GM19455 (cell line): ENCODE data around the gene ARID3B.
"Not testable (repeated sequence)": the region's sequence is repeated elsewhere in the genome, so short reads cannot be mapped to it uniquely, and the experiment has no call there.

Experiments
- ATAC-seq: cut with Tn5 transposase; IDR thresholded peaks from one replicate; pipeline ENCODE4 v1.9.1; 2021; ENCODE audit not compliant: unreplicated experiment

ARID3B gene

GRCh38 chr15:74540761-74541493 lies at the start of gene ARID3B:
ARID3B (plus strand) TSS chr15:74541220; CDS start chr15:74543937, 2,717 bp downstream.
- peak; percentile 76 for ATAC-seq

- ATAC-seq: no peak
Observed at GRCh38 chr15:74496648-74497047, 44.4 kb upstream of the ARID3B start.

DNA sequence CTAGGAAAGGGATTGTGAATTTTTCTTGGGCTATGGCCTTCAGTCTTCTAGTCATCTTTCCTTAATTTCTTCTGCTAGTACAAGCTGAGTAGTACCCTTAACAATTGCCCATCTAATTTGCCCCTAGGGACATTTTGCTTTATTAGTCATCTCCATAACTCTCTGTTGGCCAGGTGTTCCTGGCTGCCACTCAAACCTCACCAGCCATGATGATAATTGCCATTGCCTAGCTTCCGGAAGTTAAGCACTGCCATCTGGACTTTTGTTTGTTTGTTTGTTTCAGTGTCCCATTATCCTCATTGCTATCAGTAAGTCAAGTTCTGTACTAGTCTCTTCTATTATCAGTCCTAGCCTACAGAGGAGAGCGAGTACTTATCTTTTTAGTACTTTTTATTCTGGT lies 43.4 kb upstream of the ARID3B start:
- ATAC-seq: no peak

- no peak for ATAC-seq
Observed at GRCh38 chr15:74499366-74499765, 41.7 kb upstream of the ARID3B start.

- no peak for ATAC-seq
Observed at GRCh38 chr15:74500401-74500800, 40.6 kb upstream of the ARID3B start.

- no peak for ATAC-seq
Observed at GRCh38 chr15:74502301-74502700, 38.7 kb upstream of the ARID3B start.

DNA sequence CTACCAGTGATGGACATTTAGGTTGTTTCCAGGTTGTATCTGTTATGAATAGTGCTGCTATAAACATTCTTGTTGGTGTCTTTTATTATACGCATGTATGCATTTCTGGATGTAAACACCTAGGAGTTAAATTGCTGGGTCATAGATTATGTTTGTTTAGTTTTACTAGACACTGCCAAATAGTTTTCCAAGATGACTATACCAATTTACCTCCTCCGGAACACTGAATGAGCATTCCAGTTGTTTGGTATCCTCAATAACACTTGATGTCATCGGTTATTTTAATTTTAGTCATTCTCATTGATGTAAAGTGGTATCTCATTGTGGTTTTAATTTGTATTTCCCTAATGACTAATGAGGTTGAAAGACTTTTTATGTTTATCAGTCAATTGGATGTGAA lies 36.6 kb upstream of the ARID3B start:
- ATAC-seq: no peak

- no peak for ATAC-seq
Observed at GRCh38 chr15:74504836-74505235, 36.2 kb upstream of the ARID3B start.

GRCh38 chr15:74505837-74506514 lies 35.0 kb upstream of the ARID3B start:
- no peak for ATAC-seq

GRCh38 chr15:74506515-74506840 lies 34.5 kb upstream of the ARID3B start:
- no peak for ATAC-seq

GRCh38 chr15:74511583-74511982 lies 29.4 kb upstream of the ARID3B start:
- no peak for ATAC-seq

DNA sequence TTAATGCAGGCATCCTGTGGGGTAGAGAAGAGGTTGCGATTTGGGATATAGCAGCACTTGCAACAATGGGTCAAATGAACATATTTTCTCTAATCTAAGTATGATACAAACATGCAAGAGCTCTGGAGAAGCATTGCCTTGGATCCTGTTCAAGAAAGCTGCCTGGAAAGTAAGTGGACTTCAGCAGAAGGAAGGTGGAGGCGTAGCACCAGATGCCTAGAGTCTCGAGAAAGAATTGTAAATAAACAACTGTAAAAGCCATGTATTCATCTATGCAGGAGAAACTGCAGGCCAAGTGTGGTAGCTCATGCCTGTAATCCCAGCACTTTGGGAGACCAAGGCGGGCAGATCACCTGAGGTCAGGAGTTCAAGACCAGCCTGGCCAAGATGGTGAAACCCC lies 27.0 kb upstream of the ARID3B start:
- not testable (repeated sequence) for ATAC-seq

- ATAC-seq: no peak
Observed at GRCh38 chr15:74517096-74517495, 23.9 kb upstream of the ARID3B start.

DNA sequence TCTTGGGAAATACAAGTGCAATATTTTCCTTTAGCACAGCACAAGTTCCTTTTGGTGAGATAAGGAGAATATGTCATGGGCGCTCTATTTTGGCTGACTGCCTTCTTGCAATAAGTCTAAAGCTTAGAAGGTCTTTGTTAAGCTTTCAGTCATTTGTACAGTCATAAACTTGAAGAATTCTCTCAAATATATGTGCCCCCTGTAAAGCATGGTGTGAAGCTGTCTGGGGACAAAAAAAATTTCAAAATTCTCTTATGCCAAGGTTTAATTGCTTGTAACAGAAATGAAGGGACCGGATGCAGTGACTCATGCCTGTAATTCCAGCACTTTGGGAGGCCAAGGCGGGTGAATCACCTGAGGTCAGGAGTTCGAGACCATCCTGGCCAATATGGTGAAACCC lies 21.7 kb upstream of the ARID3B start:
- no peak for ATAC-seq

GRCh38 chr15:74520407-74520806 lies 20.6 kb upstream of the ARID3B start:
- ATAC-seq: no peak

DNA sequence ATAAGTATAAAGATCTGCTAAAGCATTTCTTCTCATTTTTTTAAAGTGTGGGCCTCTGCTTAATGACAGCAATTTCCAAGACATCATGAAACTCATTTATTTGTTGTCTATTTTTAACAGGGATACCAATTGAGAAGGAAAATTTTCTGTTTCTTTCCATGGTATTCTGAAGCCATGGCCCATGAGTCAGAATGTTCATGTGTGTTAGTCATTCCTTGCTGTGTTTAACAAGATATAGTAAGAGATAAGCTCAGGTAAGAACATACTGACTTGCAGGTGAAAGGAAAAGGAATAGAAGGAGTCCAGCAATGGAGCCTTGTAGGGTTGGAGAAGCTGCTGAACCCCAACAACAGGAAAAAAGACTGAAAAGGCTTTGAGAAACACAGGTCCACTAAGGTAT lies 17.0 kb upstream of the ARID3B start:
- ATAC-seq: no peak

GRCh38 chr15:74525309-74525708 lies 15.7 kb upstream of the ARID3B start:
- no peak for ATAC-seq

DNA sequence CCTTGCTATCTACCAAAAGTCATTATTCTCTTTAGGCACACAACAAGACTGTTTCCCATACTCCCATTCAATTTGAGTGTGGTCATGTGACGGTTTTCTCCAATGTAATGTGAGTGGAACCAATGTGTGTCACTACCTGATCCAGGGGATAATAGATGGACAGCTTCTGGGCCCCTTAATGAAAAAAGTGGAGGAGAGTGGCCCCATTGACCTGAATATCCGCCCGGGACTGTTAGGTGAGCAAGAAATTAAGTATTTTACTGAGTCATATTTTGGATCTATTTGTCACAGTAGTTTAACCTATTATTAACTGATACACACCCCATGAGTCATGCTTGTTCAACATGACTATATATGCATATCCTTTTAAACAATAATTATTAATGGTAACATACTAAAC lies 15.1 kb upstream of the ARID3B start:
- no peak for ATAC-seq

- ATAC-seq: no peak
Observed at GRCh38 chr15:74528876-74529275, 12.1 kb upstream of the ARID3B start.

DNA sequence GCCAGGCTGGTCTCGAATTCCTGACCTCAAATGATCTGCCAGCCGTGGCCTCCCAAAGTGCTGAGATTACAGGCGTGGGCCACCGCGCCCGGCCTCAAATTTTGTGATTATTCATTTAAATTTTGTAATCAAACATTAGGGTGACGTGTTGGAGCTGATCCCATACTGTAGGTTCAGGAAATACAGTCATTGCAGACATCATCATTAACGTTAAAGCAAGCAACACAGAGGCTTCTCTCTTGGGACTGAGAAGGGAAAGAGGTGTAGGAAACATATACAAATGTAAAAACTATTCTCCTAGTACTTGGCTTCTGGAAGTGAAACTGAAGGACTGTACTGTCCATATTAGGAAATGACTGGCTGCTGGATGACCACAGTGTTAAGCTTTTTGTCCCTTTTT lies 11.1 kb upstream of the ARID3B start:
- no peak for ATAC-seq

DNA sequence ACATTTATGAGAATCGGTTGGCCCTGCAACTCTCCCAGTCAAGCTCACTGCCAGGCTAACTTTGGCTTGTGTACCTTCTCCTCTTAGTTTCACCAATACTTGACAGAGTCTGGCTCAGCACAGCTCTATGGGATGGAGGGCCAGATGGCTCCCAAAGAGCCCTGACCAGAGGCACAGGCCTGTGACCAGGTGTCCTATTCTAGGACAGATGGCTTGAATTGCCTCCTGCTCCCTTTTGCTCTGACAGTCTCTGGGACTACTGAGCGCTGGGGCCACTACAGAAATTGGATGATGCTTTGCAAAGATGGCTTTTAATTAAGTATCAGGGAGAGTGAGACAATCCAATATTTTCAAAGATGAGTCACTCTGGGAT lies 10.3 kb upstream of the ARID3B start:
- ATAC-seq: no peak

- ATAC-seq: no peak
Observed at GRCh38 chr15:74531144-74531811, 9.7 kb upstream of the ARID3B start.
